Calu3 (cell line): Measurements from ENCODE around the gene UBE2J2. TPM values are rescaled to one million over a fixed set of nuclear protein-coding genes. Genes with fewer than 3 reads are reported as not detected.

Experiments used
- BruUV-seq: library from RNA; stranded (reverse); fragments of 400-500 nt; replicated peaks from 2 replicates; lab custom pipeline; 2021; lab: Mats Ljungman, UMichigan
- CTCF ChIA-PET: fragments of 300-600 bp; sonication (Branson Sonifier 250); formaldehyde crosslinking; loops from one replicate; lab custom pipeline; 2022; ENCODE audit warnings: antibody characterized with exemption; lab: Charles Lee
- DNase-seq: peaks from one replicate; pipeline ENCODE4 v3.0.0; 2022
- H3K27ac Mint-ChIP-seq: one replicate; pipeline ENCODE4 v1.8.0; 2022; ENCODE audit warnings: mixed read lengths; ENCODE audit not compliant: unreplicated experiment
- H3K27me3 Mint-ChIP-seq: one replicate; pipeline ENCODE4 v1.8.0; 2022; ENCODE audit warnings: mixed read lengths; ENCODE audit not compliant: unreplicated experiment
- H3K36me3 Mint-ChIP-seq: one replicate; pipeline ENCODE4 v1.8.0; 2022; ENCODE audit warnings: mild to moderate bottlenecking, moderate library complexity, mixed read lengths; ENCODE audit not compliant: insufficient read depth, unreplicated experiment
- H3K4me1 Mint-ChIP-seq: one replicate; pipeline ENCODE4 v1.8.0; 2022; ENCODE audit warnings: mild to moderate bottlenecking, low read depth, mixed read lengths; ENCODE audit not compliant: unreplicated experiment
- H3K4me3 Mint-ChIP-seq: one replicate; pipeline ENCODE4 v1.8.0; 2022; ENCODE audit warnings: mild to moderate bottlenecking, low read depth, moderate library complexity, mixed read lengths; ENCODE audit not compliant: unreplicated experiment
- H3K9me3 Mint-ChIP-seq: one replicate; pipeline ENCODE4 v1.8.0; 2022; ENCODE audit warnings: low read depth, mixed read lengths; ENCODE audit not compliant: unreplicated experiment
- intact Hi-C: fragments of 100-400 bp; cut with micrococcal nuclease; formaldehyde crosslinking; loops from one replicate; pipeline ENCODE4 v1.10.0; 2022; ENCODE audit not compliant: unreplicated experiment
- total RNA-seq: library from RNA; stranded (reverse); gene quantifications from 2 replicates; pipeline ENCODE4 v1.2.3, GENCODE V29; 2022
- TF ChIP-seq, protein P1 (sequence below): fragments of 200-600 bp; IDR thresholded peaks from one replicate; pipeline ENCODE4 v1.8.0; 2022; ENCODE audit warnings: antibody characterized with exemption; ENCODE audit not compliant: unreplicated experiment

Gene UBE2J2
- total RNA-seq, 1 experiment from 2014 or later = 45.6 TPM

DNA sequence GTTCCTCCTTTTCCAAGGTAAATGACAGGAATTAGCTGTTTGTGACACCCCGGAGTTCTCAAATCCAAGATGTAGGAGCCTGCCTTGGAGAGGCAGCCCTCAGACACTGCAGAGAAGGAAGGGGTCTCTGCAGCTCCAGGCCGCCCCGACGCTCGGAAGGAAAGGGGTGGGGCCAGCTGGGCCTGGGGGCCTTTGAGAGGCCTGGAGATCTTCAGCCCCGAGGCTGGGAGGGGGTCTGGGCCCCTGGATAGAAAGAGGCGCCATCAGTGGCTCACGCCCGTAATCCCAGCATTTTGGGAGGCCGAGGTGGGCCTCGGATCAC is 66.1 kb downstream of the UBE2J2 start:
- H3K4me1 Mint-ChIP-seq = peaks cover 8% of the 10 kb centered on the region
- CTCF ChIA-PET = no interaction called here
- H3K27ac Mint-ChIP-seq = peak overlapping the region; percentile 81
- no TSS peak for BruUV-seq
- peak overlapping the region; percentile 45 for H3K4me3 Mint-ChIP-seq
- intact Hi-C loops = no loop called here
- no peaks in the 10 kb centered on the region for H3K9me3 Mint-ChIP-seq
- no peak for DNase-seq
- H3K36me3 Mint-ChIP-seq = no peaks in the 10 kb centered on the region
- TF ChIP-seq, protein P1, sequence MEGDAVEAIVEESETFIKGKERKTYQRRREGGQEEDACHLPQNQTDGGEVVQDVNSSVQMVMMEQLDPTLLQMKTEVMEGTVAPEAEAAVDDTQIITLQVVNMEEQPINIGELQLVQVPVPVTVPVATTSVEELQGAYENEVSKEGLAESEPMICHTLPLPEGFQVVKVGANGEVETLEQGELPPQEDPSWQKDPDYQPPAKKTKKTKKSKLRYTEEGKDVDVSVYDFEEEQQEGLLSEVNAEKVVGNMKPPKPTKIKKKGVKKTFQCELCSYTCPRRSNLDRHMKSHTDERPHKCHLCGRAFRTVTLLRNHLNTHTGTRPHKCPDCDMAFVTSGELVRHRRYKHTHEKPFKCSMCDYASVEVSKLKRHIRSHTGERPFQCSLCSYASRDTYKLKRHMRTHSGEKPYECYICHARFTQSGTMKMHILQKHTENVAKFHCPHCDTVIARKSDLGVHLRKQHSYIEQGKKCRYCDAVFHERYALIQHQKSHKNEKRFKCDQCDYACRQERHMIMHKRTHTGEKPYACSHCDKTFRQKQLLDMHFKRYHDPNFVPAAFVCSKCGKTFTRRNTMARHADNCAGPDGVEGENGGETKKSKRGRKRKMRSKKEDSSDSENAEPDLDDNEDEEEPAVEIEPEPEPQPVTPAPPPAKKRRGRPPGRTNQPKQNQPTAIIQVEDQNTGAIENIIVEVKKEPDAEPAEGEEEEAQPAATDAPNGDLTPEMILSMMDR = no peak
- peaks cover 25% of the 10 kb centered on the region for H3K27me3 Mint-ChIP-seq

DNA sequence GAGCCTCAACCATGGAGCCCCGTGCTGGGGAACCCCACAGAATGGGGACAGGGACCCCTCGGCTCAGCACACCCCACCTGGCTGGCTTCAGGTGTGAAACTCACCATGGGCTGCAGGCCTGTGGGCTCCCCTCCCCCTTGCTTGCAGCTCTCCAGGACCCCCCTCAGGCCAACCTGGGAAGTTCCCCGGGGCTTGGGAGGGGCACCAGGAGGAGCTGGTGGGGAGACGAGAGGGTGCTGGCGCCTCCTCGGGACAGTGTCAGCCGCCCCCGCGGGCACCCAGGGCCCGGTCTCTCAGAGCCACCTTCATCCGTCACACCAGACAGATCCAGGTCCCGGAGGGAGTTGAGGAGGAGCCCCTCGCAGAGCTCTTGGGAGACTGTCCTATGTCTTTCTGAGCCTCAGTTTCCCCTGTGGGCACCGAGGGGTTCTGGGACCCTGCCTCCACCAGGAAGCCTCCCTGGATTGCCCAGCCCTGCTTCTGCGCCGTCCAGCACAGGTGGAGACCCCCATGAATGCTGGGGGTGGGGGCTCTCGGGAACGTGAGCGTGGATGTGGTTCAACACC is 66.6 kb downstream of the UBE2J2 start:
- Mint-ChIP-seq H3K27me3 (peaks cover 25% of the 10 kb centered on the region), H3K4me3 (peak overlapping the region; percentile 45), H3K9me3 (no peaks in the 10 kb centered on the region), H3K4me1 (peaks cover 8% of the 10 kb centered on the region), H3K27ac (no peak overlapping the region), H3K36me3 (no peaks in the 10 kb centered on the region)
- DNase-seq = no peak
- intact Hi-C loops = no loop called here
- TF ChIP-seq, protein P1 = no peak
- CTCF ChIA-PET = no interaction called here
- BruUV-seq = no TSS peak

DNA sequence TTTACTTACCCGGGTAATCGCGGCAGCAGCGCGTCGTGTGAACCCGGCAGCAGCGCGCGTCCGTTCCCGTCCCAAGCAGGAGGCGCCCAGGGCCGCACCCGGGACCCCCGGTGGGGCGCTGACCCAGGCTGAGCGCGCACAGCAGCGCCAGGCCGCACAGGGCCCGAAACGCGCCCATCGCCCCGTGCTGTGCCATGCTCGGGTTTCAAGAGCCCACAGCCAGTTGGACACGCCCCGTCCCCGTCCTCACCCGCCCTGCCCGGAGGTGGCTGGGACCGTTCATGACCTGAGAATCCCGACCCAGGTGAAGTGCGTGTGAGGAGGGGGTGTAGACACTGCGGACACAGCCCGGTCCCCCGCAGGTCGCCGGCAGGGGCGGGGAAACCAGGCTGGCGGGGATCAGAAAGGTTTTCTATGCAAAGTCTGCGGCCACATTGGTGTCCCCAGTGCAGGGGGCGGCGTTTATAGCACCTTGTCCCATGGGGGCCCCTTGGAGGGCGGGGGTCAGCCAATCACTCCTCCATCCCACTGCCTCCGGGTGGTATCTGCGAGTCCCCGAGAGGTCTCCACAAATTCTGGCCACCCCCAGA is 67.2 kb downstream of the UBE2J2 start, which contains the start of gene TNFRSF18:
Gene TNFRSF18, minus strand, starts transcription at position 217 of the 590 bp plus-strand sequence. Its CDS starts 21 bp downstream, at position 196.
- no peak within 1 kb of the TSS for H3K27ac Mint-ChIP-seq
- peak within 1 kb of the TSS; percentile 45 for H3K4me3 Mint-ChIP-seq
- TF ChIP-seq, protein P1 = no peak
- intact Hi-C loops = no loop called here
- CTCF ChIA-PET = no interaction called here
- H3K9me3 Mint-ChIP-seq = no peaks in the 10 kb centered on the region
- peaks cover 25% of the 10 kb centered on the region for H3K27me3 Mint-ChIP-seq
- DNase-seq = peak; percentile 47
- BruUV-seq = no TSS peak
- no peaks in the 10 kb centered on the region for H3K36me3 Mint-ChIP-seq
- H3K4me1 Mint-ChIP-seq = peaks cover 8% of the 10 kb centered on the region

DNA sequence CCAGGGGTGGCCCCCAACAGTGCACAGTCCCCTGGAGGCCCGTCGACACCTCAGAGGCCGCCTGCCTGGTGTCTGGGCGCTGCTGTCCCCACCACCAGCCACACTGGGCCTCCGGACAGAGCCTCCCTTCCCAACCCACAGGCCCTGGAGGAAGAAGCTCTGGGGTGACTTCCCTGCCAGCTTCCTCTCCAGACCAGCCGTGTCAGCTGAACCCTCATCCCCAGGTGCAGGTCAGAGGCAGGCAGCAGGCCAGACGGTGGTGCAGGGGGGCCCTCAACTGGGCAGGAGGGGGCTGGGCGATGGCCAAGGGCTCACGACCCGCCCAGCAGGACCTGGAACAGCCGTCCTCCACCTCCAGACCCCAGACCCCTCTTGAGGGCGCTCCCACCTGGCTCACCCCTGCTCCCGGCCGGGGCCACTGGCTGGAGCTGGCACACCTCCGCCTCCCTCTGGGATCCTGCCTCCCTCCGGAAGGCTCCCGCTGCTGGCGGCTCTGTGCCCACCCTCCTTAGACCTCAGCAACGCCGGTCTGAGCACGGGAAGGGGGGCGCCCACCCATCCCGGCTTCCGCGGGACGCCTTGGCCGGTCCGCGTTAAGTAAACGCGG is 67.8 kb downstream of the UBE2J2 start:
- Mint-ChIP-seq H3K9me3 (no peaks in the 10 kb centered on the region), H3K4me3 (peak overlapping the region; percentile 45), H3K4me1 (peaks cover 8% of the 10 kb centered on the region), H3K36me3 (no peaks in the 10 kb centered on the region), H3K27me3 (peaks cover 25% of the 10 kb centered on the region), H3K27ac (no peak overlapping the region)
- CTCF ChIA-PET = no interaction called here
- BruUV-seq = no TSS peak
- TF ChIP-seq, protein P1 = no peak
- intact Hi-C loops = no loop called here
- DNase-seq = no peak
